NCI-H1436 (cell line): ENCODE measurements around the gene ENO1.
"Not testable (repeated sequence)": the region's sequence is repeated elsewhere in the genome, so short reads cannot be mapped to it uniquely, and the experiment has no call there.

ENCODE experiments used
- DNase-seq: peaks from one replicate; lab custom pipeline; 2025; lab: John Stamatoyannopoulos, UW

ENO1 gene

GRCh38 chr1:8845104-8846097 lies 33.1 kb downstream of the ENO1 start:
- DNase-seq = no peak

DNA sequence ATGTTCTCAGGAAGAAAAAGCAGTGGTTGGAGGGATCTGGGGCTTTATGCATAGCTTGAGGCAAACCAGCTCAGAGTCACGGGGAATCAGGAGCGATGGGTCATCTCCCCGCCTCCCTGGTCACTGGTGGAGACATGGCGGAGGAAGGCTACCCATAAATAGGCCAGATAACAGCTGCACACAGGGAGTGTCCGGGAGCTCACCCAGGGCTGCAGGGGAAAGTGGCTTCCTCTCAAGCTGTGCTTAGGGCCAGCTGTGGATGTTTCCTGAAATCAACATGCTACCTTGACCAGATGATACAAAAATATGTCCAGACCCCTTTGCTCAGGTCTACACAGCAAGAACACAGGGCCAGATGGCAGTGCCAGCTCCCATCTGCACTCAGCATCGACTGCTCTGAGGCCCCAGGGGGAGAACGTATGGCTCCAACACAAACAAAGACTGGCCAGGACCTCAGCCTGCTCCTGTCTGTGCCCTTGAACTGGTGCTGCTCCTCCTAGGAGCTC lies 33.9 kb downstream of the ENO1 start:
- no peak for DNase-seq

DNA sequence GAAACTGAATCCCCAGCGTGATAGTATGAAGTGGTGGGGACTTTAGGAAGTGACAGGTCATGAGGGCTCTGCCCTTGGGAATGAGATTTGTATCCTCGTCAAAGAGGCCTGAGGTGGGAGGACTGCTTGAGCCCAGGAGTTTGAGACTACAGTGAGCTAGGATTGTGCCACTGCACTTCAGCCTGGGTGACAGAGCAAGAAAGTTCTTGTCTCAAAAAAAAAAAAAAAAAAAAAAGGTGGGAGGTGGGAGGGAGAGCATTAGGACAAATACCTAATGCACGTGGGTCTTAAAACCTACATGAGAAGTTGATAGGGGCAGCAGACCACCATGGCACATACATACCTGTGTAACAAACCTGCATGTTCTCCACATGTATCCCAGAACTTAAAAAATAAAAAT lies 37.1 kb downstream of the ENO1 start:
- no peak for DNase-seq

- no peak for DNase-seq
Measured at GRCh38 chr1:8839990-8840389, 38.5 kb downstream of the ENO1 start.

DNA sequence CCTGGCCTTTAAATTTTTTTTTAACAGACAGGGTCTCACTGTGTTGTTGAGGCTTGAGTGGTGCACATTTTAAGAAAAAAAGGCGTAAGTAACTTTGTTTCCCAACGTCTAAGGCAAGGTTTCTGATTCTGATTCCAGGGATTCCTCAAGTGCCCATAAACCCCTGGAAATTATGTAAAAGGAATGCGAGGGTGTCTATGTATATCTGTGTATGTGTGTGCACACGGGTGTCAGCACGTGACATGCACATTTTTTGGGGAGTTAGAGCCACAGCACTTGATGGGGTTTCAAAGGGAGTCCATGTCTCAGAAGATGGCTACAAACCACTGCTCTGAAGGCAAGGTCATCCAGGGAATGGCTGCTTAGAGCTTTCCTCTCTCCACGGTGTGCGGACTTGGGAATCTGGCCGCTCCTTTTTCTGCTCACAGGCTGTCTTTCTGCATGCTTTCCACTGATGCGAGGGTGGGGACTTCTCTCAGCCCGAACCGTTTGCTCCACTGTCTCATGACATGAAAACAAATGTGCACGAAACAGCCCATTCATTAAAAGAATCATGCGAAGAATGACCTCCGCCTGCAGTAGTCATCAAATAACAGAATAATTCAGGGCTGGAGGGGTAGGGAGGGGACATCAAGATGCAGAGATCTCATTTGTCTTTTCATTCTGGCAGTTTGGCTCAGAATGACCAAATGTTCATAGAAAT lies 42.4 kb downstream of the ENO1 start:
- DNase-seq = no peak

DNA sequence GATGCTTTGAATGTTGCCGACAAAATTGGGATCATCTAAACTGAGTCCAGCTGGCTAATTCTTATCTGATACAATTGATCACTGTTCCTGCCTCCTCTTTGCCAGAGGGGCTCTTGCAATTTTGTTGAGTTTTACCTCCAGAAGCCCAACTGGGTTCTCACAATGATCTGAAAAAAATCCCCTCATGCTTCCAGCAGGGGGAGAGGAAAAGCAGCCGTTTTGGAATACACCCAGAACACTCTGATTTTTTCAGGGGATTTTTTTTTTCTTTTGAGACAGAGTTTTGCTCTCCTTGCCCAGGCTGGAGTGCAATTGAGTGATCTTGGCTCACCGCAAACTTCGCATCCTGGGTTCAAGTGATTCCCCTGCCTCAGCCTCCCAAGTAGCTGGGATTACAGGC lies 47.1 kb downstream of the ENO1 start:
- no peak for DNase-seq

- DNase-seq = not testable (repeated sequence)
Measured at GRCh38 chr1:8830732-8831131, 47.8 kb downstream of the ENO1 start.

GRCh38 chr1:8825985-8826481 lies 52.5 kb downstream of the ENO1 start:
- no peak for DNase-seq

DNA sequence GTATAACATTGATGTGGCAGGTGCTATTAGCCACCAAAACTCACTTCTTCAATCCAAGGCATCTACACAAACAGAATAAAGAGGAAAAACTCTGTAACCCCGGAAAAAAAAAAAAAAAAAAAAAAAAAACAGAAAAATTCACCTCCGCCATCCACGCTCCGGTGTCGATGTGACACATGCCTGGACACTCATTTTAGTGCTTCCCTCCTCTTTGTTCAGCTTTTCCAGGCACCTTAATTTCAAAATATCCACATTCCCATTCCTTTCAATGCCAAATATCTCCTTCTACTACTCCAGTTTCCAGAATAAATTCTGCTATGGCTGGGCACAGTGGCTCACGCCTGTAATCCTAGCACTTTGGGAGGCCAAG lies 55.2 kb downstream of the ENO1 start:
- no peak for DNase-seq

DNA sequence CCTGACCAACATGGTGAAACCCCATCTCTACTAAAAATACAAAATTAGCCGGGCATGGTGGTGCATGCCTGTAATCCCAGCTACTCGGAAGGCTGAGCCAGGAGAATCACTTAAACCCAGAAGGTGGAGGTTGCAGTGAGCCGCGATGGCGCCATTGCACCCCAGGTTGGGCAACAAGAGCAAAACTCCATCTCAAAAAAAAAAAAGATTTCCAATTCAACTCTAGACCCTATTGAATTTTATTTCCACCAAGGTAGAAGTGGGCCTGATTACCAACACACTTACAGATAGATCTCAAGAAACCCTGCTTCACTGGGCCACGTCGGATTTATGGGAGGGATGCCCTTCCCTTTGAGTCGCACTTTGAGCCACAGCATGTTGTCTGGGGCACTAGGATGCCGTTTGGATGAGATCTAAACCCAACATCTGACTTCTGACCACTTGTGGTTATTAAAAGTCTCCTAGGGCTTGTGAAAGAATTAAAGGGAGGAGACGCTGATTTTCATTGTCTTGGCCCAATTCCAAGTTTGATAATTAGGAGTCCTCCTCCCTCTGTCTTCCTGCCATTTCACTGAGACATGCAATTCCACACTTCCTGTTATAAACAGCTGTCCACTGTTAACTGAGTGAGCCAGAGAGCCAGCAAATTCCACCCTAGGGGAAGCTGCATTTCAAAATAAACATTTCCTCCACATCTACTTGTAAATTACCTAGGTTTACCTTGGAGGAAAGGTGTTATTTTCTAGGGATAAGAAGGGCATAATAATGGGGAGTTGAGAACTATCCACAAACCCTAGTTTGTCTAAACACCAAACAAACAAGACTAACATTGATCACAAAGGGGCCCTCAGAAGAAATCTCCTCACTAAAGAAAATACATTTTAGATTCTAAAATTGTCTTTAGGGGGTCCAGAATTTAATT lies 55.9 kb downstream of the ENO1 start:
- no peak for DNase-seq

DNA sequence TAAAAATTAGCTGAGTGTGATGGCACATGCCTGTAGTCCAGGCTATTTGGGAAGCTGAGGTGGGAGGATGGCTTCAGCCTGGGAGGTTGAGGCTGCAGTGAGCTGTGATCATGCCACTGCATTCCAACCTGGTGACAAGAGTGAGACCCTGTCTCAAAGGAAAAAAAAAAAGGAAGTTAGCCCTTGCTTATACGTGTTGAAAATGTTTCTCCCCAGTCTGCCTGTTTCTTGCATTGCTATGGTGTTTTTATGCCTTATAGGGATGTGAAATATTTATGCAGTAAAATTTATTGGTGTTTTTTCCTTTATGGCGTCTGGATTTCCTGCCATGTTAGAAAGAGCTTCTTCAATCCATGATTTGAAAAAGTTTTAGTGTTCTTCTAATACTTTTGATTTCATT lies 57.4 kb downstream of the ENO1 start:
- DNase-seq = no peak

DNA sequence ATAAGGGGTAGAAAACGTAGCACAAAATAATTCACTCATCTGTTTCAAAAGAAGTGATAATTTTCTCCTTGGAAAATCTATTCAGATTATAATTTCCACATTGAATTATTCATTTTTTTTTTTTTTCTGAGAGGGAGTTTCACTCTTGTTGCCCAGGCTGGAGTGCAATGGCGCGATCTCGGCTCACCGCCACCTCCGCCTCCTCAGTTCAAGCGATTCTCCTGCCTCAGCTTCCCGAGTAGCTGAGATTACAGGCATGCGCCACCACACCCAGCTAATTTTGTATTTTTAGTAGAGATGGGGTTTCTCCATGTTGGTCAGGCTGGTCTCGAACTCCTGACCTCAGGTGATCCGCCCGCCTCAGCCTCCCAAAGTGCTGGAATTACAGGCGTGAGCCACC lies 59.7 kb downstream of the ENO1 start:
- not testable (repeated sequence) for DNase-seq

GRCh38 chr1:8818325-8818775 lies 60.1 kb downstream of the ENO1 start:
- DNase-seq = no peak

GRCh38 chr1:8817412-8818324 lies 60.8 kb downstream of the ENO1 start, which contains the start of gene RERE:
Gene RERE, minus strand, starts transcription at chr1:8817640.
- peak; percentile 91 for DNase-seq

GRCh38 chr1:8816831-8817411 lies 61.6 kb downstream of the ENO1 start:
- no peak for DNase-seq

- DNase-seq = no peak
Measured at GRCh38 chr1:8816264-8816663, 62.2 kb downstream of the ENO1 start.

DNA sequence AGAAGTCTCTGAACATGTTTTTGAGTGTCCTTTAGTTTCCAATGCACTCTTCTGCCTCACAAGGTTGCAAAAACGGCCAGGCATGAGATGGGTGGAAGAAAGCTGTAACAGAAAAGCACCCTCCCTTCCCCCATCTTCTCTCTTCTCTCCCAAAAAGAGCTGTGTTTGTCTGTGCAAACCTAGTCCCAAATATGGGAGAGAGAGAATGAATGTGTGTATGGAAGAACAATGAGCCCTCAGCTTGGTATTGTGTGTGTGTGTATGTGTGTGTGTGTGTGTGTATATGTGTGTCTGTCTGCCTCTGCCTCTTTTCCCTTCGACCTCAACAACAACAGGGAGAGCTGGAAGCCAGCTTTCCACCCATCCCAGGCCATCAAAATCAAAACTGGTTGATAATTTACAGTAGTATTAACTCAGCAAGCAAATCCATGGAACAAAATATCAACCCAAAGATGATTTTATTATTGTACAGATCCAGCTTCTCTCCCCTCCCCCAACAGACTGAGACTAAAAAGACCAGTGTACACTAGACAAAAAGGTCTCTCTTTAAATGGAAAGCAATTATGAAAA lies 62.8 kb downstream of the ENO1 start:
- DNase-seq = no peak

- no peak for DNase-seq
Measured at GRCh38 chr1:8814865-8815264, 63.6 kb downstream of the ENO1 start.

GRCh38 chr1:8813991-8814390 lies 64.5 kb downstream of the ENO1 start:
- no peak for DNase-seq
